GM18520 (cell line): ENCODE results near the gene CST1.
"Not testable (repeated sequence)": the region's sequence is repeated elsewhere in the genome, so short reads cannot be mapped to it uniquely, and the experiment has no call there.

Experiments used
- ATAC-seq: cut with Tn5 transposase; IDR thresholded peaks from one replicate; pipeline ENCODE4 v1.9.1; 2021; ENCODE audit not compliant: unreplicated experiment

CST1 gene

GRCh38 chr20:23755131-23755611 lies 4.4 kb upstream of the CST1 start:
- not testable (repeated sequence) for ATAC-seq

DNA sequence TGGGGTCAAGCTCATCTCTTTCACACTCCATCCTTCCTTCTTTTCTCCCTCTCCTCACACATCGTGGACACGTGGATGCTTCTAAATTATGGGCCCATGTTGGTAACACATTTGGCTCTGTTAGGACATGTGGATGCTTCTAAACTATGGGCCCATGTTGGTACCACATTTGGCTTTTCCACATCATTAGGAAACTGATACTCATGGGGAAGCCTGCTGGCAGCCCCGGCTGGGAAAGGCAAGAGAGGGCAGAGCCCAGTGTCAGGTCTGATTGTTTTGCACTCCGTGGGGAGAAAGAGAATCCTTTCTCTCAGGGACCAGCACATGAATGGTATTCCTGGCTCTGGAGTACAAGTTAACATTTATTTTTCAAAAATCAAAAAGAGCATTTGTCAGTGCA lies 4.0 kb upstream of the CST1 start:
- no peak for ATAC-seq

GRCh38 chr20:23753589-23753988 lies 2.9 kb upstream of the CST1 start:
- no peak for ATAC-seq

DNA sequence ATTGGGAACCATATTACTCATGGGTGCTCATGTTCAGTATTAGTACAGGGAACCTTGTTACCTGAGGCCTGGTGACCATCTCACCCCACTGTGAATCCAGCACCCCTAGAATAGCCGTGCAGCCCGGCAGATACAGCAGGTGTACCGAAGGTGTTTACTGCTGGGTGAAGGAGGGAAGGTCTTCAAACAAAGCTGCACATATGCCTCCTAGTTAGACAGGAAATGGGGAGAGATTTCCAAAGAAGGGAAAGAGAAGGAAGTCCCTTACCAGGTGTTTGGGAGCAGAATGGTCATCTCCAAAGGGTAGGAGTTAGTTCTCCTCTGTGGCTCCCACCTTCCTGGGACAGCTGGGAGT lies 2.4 kb upstream of the CST1 start:
- ATAC-seq: no peak

DNA sequence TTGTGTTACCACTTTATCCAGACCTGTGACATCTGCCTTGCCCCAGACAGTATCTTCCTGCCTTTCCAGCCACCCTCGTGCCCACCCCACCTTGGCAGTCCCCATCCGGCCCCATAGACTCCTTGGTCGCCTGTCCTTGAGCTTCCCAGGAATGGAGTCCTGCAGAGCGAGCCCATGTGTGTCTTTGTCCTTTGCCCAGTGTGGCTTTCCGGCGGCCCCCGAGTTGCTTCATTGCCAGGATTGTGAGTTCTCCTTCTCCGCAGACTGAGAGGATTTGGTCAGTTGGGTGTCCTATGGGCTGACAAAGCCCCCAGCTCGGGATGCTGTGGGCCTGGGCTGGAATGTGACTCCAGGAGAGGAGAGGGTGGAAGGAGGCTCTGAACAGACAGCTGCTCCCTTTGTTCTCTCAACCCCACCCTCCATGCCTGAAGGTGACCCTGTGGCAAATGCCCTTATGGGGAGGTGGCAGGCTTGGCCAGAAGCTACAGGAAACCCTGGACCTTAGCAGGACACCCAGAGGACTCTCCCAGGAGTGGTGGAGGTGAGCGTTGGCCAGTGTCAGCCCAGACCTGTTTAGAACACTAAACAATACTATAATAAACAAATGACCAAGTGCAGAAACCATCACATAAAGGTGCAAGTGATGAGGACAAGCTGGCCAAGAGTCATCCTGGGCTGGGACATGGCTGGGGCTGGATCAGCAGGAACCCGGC lies 1.9 kb upstream of the CST1 start:
- ATAC-seq: no peak

GRCh38 chr20:23752019-23752418 lies 1.3 kb upstream of the CST1 start:
- no peak for ATAC-seq

DNA sequence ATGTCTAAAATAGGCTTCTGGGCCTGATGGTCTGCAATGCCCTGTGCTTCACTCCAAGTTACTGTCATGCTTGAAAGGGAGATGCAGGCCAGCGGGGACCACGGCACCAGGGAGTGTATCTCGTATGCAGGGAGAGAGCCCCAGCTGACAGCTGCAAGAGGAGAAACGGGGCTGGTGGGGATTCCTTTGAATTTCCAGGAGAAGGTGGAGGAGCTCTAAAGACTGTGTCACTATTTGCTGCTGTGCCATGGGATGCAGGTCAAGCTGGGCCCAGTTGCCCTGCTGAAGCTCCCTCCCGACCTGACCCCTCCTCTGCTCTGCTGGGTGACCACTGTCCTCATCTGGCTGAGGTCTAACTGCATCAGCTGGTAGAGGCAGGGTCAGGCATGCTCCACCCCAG lies 989 bp downstream of the CST1 start:
- no peak for ATAC-seq

DNA sequence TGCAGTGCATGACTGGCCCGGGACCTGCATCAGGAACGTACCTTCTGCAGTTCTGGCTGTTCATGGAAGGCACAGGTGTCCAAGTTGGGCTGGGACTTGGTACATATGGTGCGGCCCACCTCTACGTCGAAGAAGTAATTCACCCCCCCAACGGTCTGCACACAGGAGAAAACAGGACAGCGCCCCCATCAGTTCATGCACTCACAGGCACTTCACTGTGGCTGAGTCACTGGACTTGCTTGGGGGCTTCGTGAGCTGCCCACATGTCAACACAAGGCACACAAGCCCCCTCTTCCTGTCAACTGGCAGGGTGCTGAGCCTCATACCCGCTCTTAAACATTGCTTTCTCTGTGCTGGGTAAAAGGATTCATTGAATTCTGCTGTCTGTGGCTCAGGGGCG lies 1.8 kb downstream of the CST1 start:
- not testable (repeated sequence) for ATAC-seq

DNA sequence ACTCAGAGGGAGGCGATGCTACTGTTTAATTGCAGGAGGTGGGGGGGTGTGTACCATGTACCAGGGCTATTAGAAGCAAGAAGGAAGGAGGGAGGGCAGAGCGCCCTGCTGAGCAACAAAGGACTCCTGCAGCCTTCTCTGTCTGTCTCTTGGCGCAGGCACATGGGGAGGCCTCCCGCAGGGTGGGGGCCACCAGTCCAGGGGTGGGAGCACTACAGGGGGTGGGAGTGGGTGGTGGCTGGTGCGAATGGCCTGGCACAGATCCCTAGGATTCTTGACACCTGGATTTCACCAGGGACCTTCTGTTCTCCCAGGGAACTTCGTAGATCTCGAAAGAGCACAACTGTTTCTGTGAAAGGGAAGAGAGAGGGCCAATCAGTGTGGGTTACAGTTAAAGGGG lies 3.2 kb downstream of the CST1 start:
- ATAC-seq: not testable (repeated sequence)

GRCh38 chr20:23747092-23747491 lies 3.6 kb downstream of the CST1 start:
- not testable (repeated sequence) for ATAC-seq

DNA sequence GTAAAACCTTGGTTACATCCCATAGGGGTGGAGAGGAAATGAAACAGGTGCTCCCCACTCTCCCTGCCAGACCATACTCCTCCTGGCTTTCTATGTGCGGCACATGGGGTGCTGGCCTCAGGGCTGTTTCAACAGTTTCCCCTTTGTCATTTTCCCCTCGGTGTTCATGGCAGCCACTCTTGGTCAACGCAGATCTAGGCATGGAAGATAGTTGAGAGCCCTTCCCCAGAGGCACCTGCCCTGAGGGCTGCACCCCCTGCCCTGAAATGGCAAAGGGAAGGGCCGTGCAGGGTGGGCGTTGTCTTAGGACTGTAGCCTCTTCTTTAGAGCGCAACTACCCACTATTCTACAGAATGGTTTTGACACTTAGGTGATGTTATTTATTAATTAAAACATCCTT lies 4.4 kb downstream of the CST1 start:
- no peak for ATAC-seq

DNA sequence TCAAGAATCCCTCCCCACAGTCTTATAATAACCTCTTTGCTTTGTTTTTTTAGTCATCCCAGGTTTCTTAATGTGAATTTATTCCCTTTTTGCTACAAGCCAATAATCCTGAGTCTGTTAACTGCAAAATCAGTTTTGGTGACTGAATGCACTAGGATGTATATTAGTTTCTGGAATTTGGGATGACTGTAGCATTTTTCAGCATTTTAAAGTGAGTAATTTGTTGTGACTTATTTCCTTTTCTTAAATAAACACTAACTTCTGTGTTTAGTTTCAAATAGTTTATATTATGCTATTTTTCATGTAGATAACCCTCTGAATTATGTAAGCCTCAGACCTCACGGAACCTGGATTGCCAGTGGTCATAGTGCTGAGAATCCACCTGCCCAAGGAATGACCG lies 5.5 kb downstream of the CST1 start:
- ATAC-seq: no peak

GRCh38 chr20:23744817-23745216 lies 5.9 kb downstream of the CST1 start:
- ATAC-seq: no peak

- not testable (repeated sequence) for ATAC-seq
These were observed 15.3 kb downstream of the CST1 start for GRCh38 chr20:23735391-23735790.

DNA sequence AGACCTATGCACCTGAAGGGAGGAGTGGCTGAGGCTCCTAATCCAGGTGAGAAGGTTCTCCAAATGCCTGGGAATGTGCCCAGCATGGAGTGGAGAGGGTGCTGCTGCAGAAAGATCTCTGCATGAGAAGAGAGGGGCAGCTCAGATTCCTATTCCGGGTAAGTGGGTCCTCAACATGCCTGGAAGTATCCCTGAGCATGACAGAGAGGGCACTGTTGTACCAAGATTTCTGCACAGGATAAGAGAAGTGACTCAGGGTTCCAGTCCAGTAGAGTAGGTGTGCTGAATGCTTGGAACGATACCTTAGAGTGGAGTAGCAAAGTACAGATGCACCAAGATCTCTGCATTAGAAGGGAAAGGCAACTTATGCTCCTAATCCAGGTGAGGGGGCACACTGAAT lies 15.8 kb downstream of the CST1 start:
- ATAC-seq: not testable (repeated sequence)

GRCh38 chr20:23734440-23734839 lies 16.3 kb downstream of the CST1 start:
- ATAC-seq: not testable (repeated sequence)

GRCh38 chr20:23727016-23727415 lies 23.7 kb downstream of the CST1 start:
- ATAC-seq: no peak

DNA sequence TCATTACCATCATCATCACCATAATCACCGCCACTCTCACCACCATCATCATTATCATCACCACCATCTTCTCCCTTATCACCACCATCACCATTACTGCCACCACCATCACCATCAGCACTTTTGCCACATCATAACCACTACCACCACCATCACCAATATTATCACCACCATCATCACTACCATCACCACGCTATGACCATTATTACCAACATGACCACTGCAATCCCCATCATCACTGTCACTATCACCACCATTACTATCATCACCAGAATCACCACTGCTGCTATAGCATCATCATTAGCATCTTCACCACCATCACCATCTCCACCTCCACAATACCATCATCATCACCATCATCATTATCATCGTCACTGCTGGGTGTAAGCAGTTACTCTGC lies 25.6 kb downstream of the CST1 start:
- ATAC-seq: no peak

- not testable (repeated sequence) for ATAC-seq
These were observed 27.0 kb downstream of the CST1 start for GRCh38 chr20:23723659-23724307.

GRCh38 chr20:23722851-23723250 lies 27.9 kb downstream of the CST1 start:
- not testable (repeated sequence) for ATAC-seq

DNA sequence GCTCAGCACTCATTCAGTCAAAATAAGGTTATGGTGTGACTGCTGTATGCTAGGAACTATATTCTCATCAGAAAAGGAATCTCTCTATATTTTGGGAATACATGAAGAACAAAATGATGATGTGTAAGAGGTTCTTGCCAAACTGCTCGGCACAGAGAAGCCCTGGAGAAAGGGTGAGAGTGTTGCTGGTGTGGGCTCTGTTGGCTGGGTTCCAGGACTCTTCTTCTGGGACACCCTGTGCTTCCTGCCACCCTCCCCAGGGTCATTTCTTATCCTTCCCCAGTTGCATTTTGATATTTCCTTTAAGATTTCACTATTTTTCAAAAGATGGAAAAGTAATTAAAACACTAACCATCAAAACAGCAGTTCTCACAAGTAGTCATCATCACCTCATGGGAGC lies 28.8 kb downstream of the CST1 start:
- no peak for ATAC-seq

GRCh38 chr20:23719351-23719750 lies 31.4 kb downstream of the CST1 start:
- not testable (repeated sequence) for ATAC-seq

DNA sequence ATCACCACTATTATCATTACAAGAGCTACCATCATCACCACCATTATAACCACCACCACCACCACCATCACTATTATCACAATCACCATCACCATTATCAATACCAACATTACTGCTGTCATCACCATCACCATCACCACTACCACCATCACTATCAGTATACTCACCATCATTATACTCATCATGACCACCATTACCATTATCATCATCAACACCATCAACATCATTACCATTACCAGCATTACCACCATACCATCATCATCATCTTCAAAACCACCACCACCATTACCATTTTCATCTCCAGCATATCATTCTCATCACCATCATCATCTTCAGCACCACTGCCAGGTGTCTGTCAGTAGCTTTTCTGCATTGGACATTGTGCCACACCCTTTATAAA lies 39.0 kb downstream of the CST1 start:
- ATAC-seq: not testable (repeated sequence)
